ENCODE measurements around the gene EPB41. TPM values are rescaled to one million over a fixed set of nuclear protein-coding genes. Genes with fewer than 3 reads are reported as not detected.

The EPB41 gene
- polyA plus RNA-seq, 1 of the 3 experiments (the other 2 are of a cell fraction), result 7.4 TPM

GRCh38 chr1:28909198-28909597 lies 5.2 kb upstream of the EPB41 start:
- Histone ChIP-seq H3K36me3 (replicated peaks in 1 of 2; ENCODE audit: control insufficient read depth in 1 of 2, insufficient read depth in 2 of 2, low read length in 1 of 2) (no peaks in the 10 kb centered on the region), H2AFZ (ENCODE audit: low read depth) (no peak overlapping the region), H3K4me1 (ENCODE audit: control insufficient read depth in 1 of 2, insufficient read depth in 2 of 2, low read depth in 1 of 2, low read length in 1 of 2) (peaks cover 0 to 10% of the 10 kb centered on the region in 2 experiments; a peak in 1 of 4 replicates), H3K4me3 (ENCODE audit: low read depth in 2 of 2, low read length in 1 of 2) (no peak overlapping the region), H3K79me2 (ENCODE audit: insufficient read depth) (no peaks in the 10 kb centered on the region), H3K9me2 (no peaks in the 10 kb centered on the region), H4K20me1 (ENCODE audit: insufficient read depth) (no peaks in the 10 kb centered on the region), H3K9me3 (no peaks in the 10 kb centered on the region), H3K27me3 (ENCODE audit: insufficient read depth) (no peaks in the 10 kb centered on the region), H3K9ac (no peak overlapping the region), H3F3A (replicated peaks; ENCODE audit: insufficient read depth) (peaks cover 12% of the 10 kb centered on the region), H3K4me2 (no peak overlapping the region), H3K27ac (ENCODE audit: low read depth in 2 of 2, low read length in 1 of 2) (no peak overlapping the region)
- DNase-seq, result no peak
- WGBS (ENCODE audit: low lambda C conversion rate), result 99% methylated on average over 2 of the region's 2 CpGs
- ChIA-PET CTCF (interaction anchor here (1.0 kb wide), 1 partner anchor 126 kb away, joined by 5 read pairs; no protein-coding TSS in a partner anchor), POLR2A (interaction anchor here (0.6 kb wide), 1 partner anchor 218 kb away, joined by 3 read pairs; no protein-coding TSS in a partner anchor)
- TF ChIP-seq CTCF (IDR thresholded peaks at IDR 0.05), result no peak
- no peak for TF ChIP-seq JUND (IDR thresholded peaks at IDR 0.05)
- TF ChIP-seq GATA2 (CRISPR knock-in tag; IDR thresholded peaks at IDR 0.05), result no peak
- TF ChIP-seq IRF3 (IDR thresholded peaks at IDR 0.05; ENCODE audit: low read depth, low read length), result no peak
- TF ChIP-seq USF1 (IDR thresholded peaks at IDR 0.05; ENCODE audit: borderline replicate concordance, low read depth), result no peak
- TF ChIP-seq MXI1 (IDR thresholded peaks at IDR 0.05; ENCODE audit: low read depth, low read length), result no peak
- no peak for TF ChIP-seq PBX3 (IDR thresholded peaks at IDR 0.05)
- no peak for TF ChIP-seq USF2 (IDR thresholded peaks at IDR 0.05; ENCODE audit: borderline replicate concordance, low read depth, low read length)
- TF ChIP-seq GABPA (IDR thresholded peaks at IDR 0.05; ENCODE audit: low read depth), result no peak
- no peak for TF ChIP-seq SIN3A (IDR thresholded peaks at IDR 0.05; ENCODE audit: borderline replicate concordance, low read depth, low read length)
- no peak for TF ChIP-seq TAF1 (IDR thresholded peaks at IDR 0.05; ENCODE audit: borderline replicate concordance, low read depth, low read length)
- no peak for TF ChIP-seq TEAD4 (IDR thresholded peaks at IDR 0.05; ENCODE audit: borderline replicate concordance, insufficient read depth)
- no peak for TF ChIP-seq MEF2A (IDR thresholded peaks at IDR 0.05; ENCODE audit: borderline replicate concordance, low read depth)
- no peak for TF ChIP-seq TCF12 (IDR thresholded peaks at IDR 0.05)
- no peak for TF ChIP-seq RAD21 (IDR thresholded peaks at IDR 0.05; ENCODE audit: low read length)
- TF ChIP-seq REST (IDR thresholded peaks at IDR 0.05; ENCODE audit: low read depth, low read length), result no peak
- no peak for TF ChIP-seq ZBTB33 (IDR thresholded peaks at IDR 0.05; ENCODE audit: borderline replicate concordance, low read depth)
- no peak for TF ChIP-seq NFIC (IDR thresholded peaks at IDR 0.05; ENCODE audit: borderline replicate concordance)
- TF ChIP-seq CHD2 (IDR thresholded peaks at IDR 0.05; ENCODE audit: low read length, partially characterized antibody), result no peak
- no peak for TF ChIP-seq RXRA (IDR thresholded peaks at IDR 0.05; ENCODE audit: borderline replicate concordance, low read depth)

Measured in SK-N-SH (cell line).